Gastroesophageal sphincter (tissue), 3 donors: Measurements from ENCODE around the gene TSHZ3.

Experiments
- CTCF ChIP-seq, 4 experiments: fragments of 200-600 bp in 2 of 4; fragments of 450-650 bp in 2 of 4; sonication (generic) in 1 of 4; IDR thresholded peaks; one replicate each; pipeline ENCODE4 v1.5.1; 2017 to 2019; ENCODE audit warnings: antibody characterized with exemption in 4 of 4, mild to moderate bottlenecking in 2 of 4, moderate library complexity in 2 of 4
- POLR2A ChIP-seq, 2 donors: fragments of 450-650 bp; IDR thresholded peaks; one replicate each; pipeline ENCODE4 v1.6.1; 2017; ENCODE audit warnings: antibody characterized with exemption in 2 of 2, mild to moderate bottlenecking in 2 of 2, moderate library complexity in 1 of 2
- POLR2AphosphoS5 ChIP-seq: sonication (generic); formaldehyde crosslinking; IDR thresholded peaks from one replicate; pipeline ENCODE4 v1.6.1; 2017; ENCODE audit warnings: antibody characterized with exemption

GRCh38 chr19:31355665-31356289, 6.5 kb upstream of the TSHZ3 start:
- TF ChIP-seq CTCF (IDR thresholded peaks at IDR 0.05) (no peak), POLR2AphosphoS5 (no peak), POLR2A (IDR thresholded peaks at IDR 0.05) (no peak)
